ENCODE measurements around the gene CBFA2T2. TPM values are rescaled to one million over a fixed set of nuclear protein-coding genes. Genes with fewer than 3 reads are reported as not detected.

Gene CBFA2T2
- total and polyA plus RNA-seq, 2 of the 4 experiments (the other 2 are of a cell fraction) = 3.8 to 6.2 TPM

- BruUV-seq (replicated peaks) = no TSS peak
- no peak overlapping the region for H2BK120ac ChIP-seq (ENCODE audit: low read depth, low read length)
- dilution Hi-C loops (cut with HindIII; ENCODE audit: low sequenced_read_pairs, unreplicated experiment) (no loop called here), in situ Hi-C loops (cut with MboI; ENCODE audit: low sequenced_read_pairs) (no loop called here), intact Hi-C loops (cut with micrococcal nuclease) (no loop called here)
- H3K4me1 ChIP-seq (ENCODE audit: control insufficient read depth, insufficient read depth, low read length) = no peaks in the 10 kb centered on the region
- no peak overlapping the region for H3K14ac ChIP-seq (replicated peaks; ENCODE audit: low read depth, low read length)
- ATAC-seq (ENCODE audit: low read depth) (no peak), DNase-seq (no peak)
- no peak overlapping the region for H3K9ac ChIP-seq (ENCODE audit: low read depth, low read length)
- H4K8ac ChIP-seq (ENCODE audit: low read depth in 2 of 2, low read length in 2 of 2) = no peak overlapping the region
- no peaks in the 10 kb centered on the region for H3K9me1 ChIP-seq (ENCODE audit: insufficient read depth, low read length)
- TF ChIP-seq NFE2L2 (IDR thresholded peaks at IDR 0.05; ENCODE audit: low read depth, low read length) (no peak), RCOR1 (IDR thresholded peaks at IDR 0.05; ENCODE audit: insufficient replicate concordance, low read length) (no peak), RFX5 (IDR thresholded peaks at IDR 0.05; ENCODE audit: low read depth, low read length) (no peak), MXI1 (IDR thresholded peaks at IDR 0.05; ENCODE audit: borderline replicate concordance, low read depth, low read length) (no peak), CEBPB (IDR thresholded peaks at IDR 0.05; ENCODE audit: low read depth, low read length) (no peak), RAD21 (IDR thresholded peaks at IDR 0.05; ENCODE audit: low read length) (no peak), USF2 (IDR thresholded peaks at IDR 0.05; ENCODE audit: low read depth, low read length) (no peak), MAZ (IDR thresholded peaks at IDR 0.05; ENCODE audit: borderline replicate concordance, low read depth, low read length) (no peak), FOS (IDR thresholded peaks at IDR 0.05; ENCODE audit: low read depth, low read length) (no peak)
- H2AK9ac ChIP-seq (replicated peaks; ENCODE audit: low read depth, low read length, poor library complexity) = no peak overlapping the region
- H2AK5ac ChIP-seq (ENCODE audit: low read depth, low read length) = no peak overlapping the region
- H2AFZ ChIP-seq (replicated peaks; ENCODE audit: low read length, poor library complexity) = no peak overlapping the region
- no peak overlapping the region for H2BK20ac ChIP-seq (ENCODE audit: low read depth, low read length)
- no peaks in the 10 kb centered on the region for H3K79me1 ChIP-seq (ENCODE audit: low read depth in 1 of 2, low read length in 2 of 2)
- H2BK5ac ChIP-seq (ENCODE audit: low read depth, low read length, poor library complexity, severe bottlenecking) = no peak overlapping the region
- no peak overlapping the region for H3K27ac ChIP-seq (ENCODE audit: insufficient read depth, low read length)
- H4K20me1 ChIP-seq (ENCODE audit: insufficient read depth, low read length) = no peaks in the 10 kb centered on the region
- ChIA-PET CTCF (no interaction called here), POLR2A (ENCODE audit: unreplicated experiment) (no interaction called here)
- H3K18ac ChIP-seq (ENCODE audit: low read depth, low read length) = no peak overlapping the region
- H3K36me3 ChIP-seq (ENCODE audit: control insufficient read depth, insufficient read depth, low read length) = no peaks in the 10 kb centered on the region
- no peak overlapping the region for H4K91ac ChIP-seq (ENCODE audit: insufficient read depth, low read depth, low read length)
- H3K4ac ChIP-seq (ENCODE audit: low read depth, low read length) = no peak overlapping the region
- H4K5ac ChIP-seq (ENCODE audit: low read depth, low read length) = no peak overlapping the region
- no peak overlapping the region for H3K4me2 ChIP-seq (ENCODE audit: low read depth, low read length)
- no CpG with 5 or more reads among the region's 4 CpGs for WGBS, 2 experiments (ENCODE audit: extremely low coverage in 2 of 2, insufficient read length in 1 of 2)
- H3K9me3 ChIP-seq (ENCODE audit: control insufficient read depth, insufficient read depth, low read length) = no peaks in the 10 kb centered on the region
- no peak overlapping the region for H3K4me3 ChIP-seq (ENCODE audit: insufficient read depth, low read depth, low read length)
- peaks cover 25% of the 10 kb centered on the region for H3K27me3 ChIP-seq (ENCODE audit: control insufficient read depth, insufficient read depth, low read length)
- no peak overlapping the region for H3K56ac ChIP-seq (ENCODE audit: extremely low read depth, insufficient read depth, low read length)
- H2BK15ac ChIP-seq (ENCODE audit: low read depth, low read length) = no peak overlapping the region
- no peak overlapping the region for H3K23ac ChIP-seq (ENCODE audit: low read depth, low read length)
These were observed 19.4 kb upstream of the CBFA2T2 start for GRCh38 chr20:33470457-33470856.

All from IMR-90 (cell line).